DND-41 (cell line): ENCODE results near the gene NXPE4.
"Not testable (repeated sequence)": the region's sequence is repeated elsewhere in the genome, so short reads cannot be mapped to it uniquely, and the experiment has no call there.

ENCODE experiments used
- ATAC-seq: fragments of 200-7000 bp; cut with Tn5 transposase; 3 replicates; pipeline ENCODE4 v1.9.1; 2021; ENCODE audit warnings: low read depth; ENCODE audit not compliant: insufficient read depth
- DNase-seq: peaks from one replicate; pipeline ENCODE4 v3.0.0-alpha.2; 2020
- H2AFZ ChIP-seq: 2 replicates; pipeline ENCODE4 v1.6.0; 2012; ENCODE audit warnings: low read depth, low read length
- H3K27ac ChIP-seq: 2 replicates; pipeline ENCODE4 v1.5.1; 2012; ENCODE audit warnings: low read length, inconsistent platforms
- H3K27me3 ChIP-seq: fragments of 200-600 bp; sonication (generic); 2 replicates; pipeline ENCODE4 v1.6.0; 2012; ENCODE audit warnings: low read length, mild to moderate bottlenecking, inconsistent platforms; ENCODE audit not compliant: insufficient read depth, poor library complexity
- H3K36me3 ChIP-seq: 2 replicates; pipeline ENCODE4 v1.5.1; 2012; ENCODE audit warnings: low read length, inconsistent platforms; ENCODE audit not compliant: insufficient read depth
- H3K4me1 ChIP-seq: 2 replicates; pipeline ENCODE4 v1.5.1; 2012; ENCODE audit warnings: mild to moderate bottlenecking, low read length; ENCODE audit not compliant: insufficient read depth
- H3K4me2 ChIP-seq: 2 replicates; pipeline ENCODE4 v1.6.0; 2012; ENCODE audit warnings: mild to moderate bottlenecking, moderate library complexity, low read length, inconsistent platforms; ENCODE audit not compliant: insufficient read depth
- H3K4me3 ChIP-seq, 2 experiments: fragments of 200-600 bp in 1 of 2; shearing (Covaris generic) in 1 of 2; 2 replicates each; pipeline ENCODE4 v1.5.1; 2012 to 2016; ENCODE audit warnings: inconsistent platforms in 2 of 2, low read length in 2 of 2, mild to moderate bottlenecking in 2 of 2, low read depth in 1 of 2, moderate library complexity in 1 of 2
- H3K79me2 ChIP-seq: 2 replicates; pipeline ENCODE4 v1.6.0; 2012; ENCODE audit warnings: low read length, inconsistent platforms; ENCODE audit not compliant: insufficient read depth
- H3K9ac ChIP-seq: 2 replicates; pipeline ENCODE4 v1.6.0; 2012; ENCODE audit warnings: low read depth, mild to moderate bottlenecking, inconsistent platforms, low read length, moderate library complexity
- H3K9me3 ChIP-seq: 2 replicates; pipeline ENCODE4 v1.5.1; 2012; ENCODE audit warnings: low read length, moderate library complexity, mild to moderate bottlenecking, inconsistent platforms; ENCODE audit not compliant: insufficient read depth, severe bottlenecking
- H4K20me1 ChIP-seq: 2 replicates; pipeline ENCODE4 v1.6.0; 2012; ENCODE audit warnings: low read length; ENCODE audit not compliant: insufficient read depth
- CTCF ChIP-seq: IDR thresholded peaks from 2 replicates; pipeline ENCODE4 v1.5.1; 2012; ENCODE audit warnings: borderline replicate concordance, low read length, moderate library complexity, mild to moderate bottlenecking; ENCODE audit not compliant: poor library complexity, severe bottlenecking; ENCODE audit errors: extremely low read depth
- EZH2 ChIP-seq: IDR thresholded peaks from 3 replicates; pipeline ENCODE4 v1.6.1; 2012; ENCODE audit warnings: borderline replicate concordance, low read depth, mild to moderate bottlenecking, moderate library complexity, low read length, inconsistent platforms; ENCODE audit not compliant: severe bottlenecking

The NXPE4 gene

GRCh38 chr11:114607753-114608459 is 12.3 kb upstream of the NXPE4 start:
- Histone ChIP-seq H3K27ac (no peak overlapping the region), H3K4me1 (no peaks in the 10 kb centered on the region), H3K4me2 (no peak overlapping the region), H3K36me3 (no peaks in the 10 kb centered on the region), H3K79me2 (no peaks in the 10 kb centered on the region), H3K27me3 (no peaks in the 10 kb centered on the region), H3K9ac (no peak overlapping the region), H3K4me3 (no peak overlapping the region), H2AFZ (no peak overlapping the region), H3K9me3 (peaks cover 35% of the 10 kb centered on the region), H4K20me1 (no peaks in the 10 kb centered on the region)
- ATAC-seq (no peak), DNase-seq (no peak)
- TF ChIP-seq CTCF (no peak), EZH2 (no peak)

GRCh38 chr11:114606802-114607075 is 11.2 kb upstream of the NXPE4 start:
- not testable (repeated sequence) for H3K27me3 ChIP-seq, ATAC-seq, H3K36me3 ChIP-seq, H3K4me3 ChIP-seq, H3K4me2 ChIP-seq, DNase-seq, H3K79me2 ChIP-seq, H3K27ac ChIP-seq, H3K4me1 ChIP-seq, H3K9ac ChIP-seq, H2AFZ ChIP-seq, H4K20me1 ChIP-seq
- H3K9me3 ChIP-seq: peaks cover 35% of the 10 kb centered on the region

- no peak overlapping the region for H3K27ac ChIP-seq
- no peak for DNase-seq
- no peaks in the 10 kb centered on the region for H4K20me1 ChIP-seq
- H3K4me2 ChIP-seq: no peak overlapping the region
- H3K9ac ChIP-seq: no peak overlapping the region
- no peaks in the 10 kb centered on the region for H3K36me3 ChIP-seq
- no peaks in the 10 kb centered on the region for H3K4me1 ChIP-seq
- no peak overlapping the region for H3K4me3 ChIP-seq
- H2AFZ ChIP-seq: no peak overlapping the region
- ATAC-seq: no peak
- no peaks in the 10 kb centered on the region for H3K27me3 ChIP-seq
- peaks cover 35% of the 10 kb centered on the region for H3K9me3 ChIP-seq
- H3K79me2 ChIP-seq: no peaks in the 10 kb centered on the region
- TF ChIP-seq EZH2: no peak
- no peak for TF ChIP-seq CTCF
These were observed 10.6 kb upstream of the NXPE4 start for GRCh38 chr11:114606003-114606801.

GRCh38 chr11:114605370-114605769 is 9.8 kb upstream of the NXPE4 start:
- ATAC-seq: no peak
- H3K27ac ChIP-seq: no peak overlapping the region
- H3K27me3 ChIP-seq: no peaks in the 10 kb centered on the region
- no peak overlapping the region for H2AFZ ChIP-seq
- no peak overlapping the region for H3K4me3 ChIP-seq
- no peak overlapping the region for H3K9ac ChIP-seq
- H3K36me3 ChIP-seq: no peaks in the 10 kb centered on the region
- H3K4me1 ChIP-seq: no peaks in the 10 kb centered on the region
- no peak for DNase-seq
- TF ChIP-seq EZH2: no peak
- TF ChIP-seq CTCF: no peak
- H4K20me1 ChIP-seq: no peaks in the 10 kb centered on the region
- H3K9me3 ChIP-seq: peaks cover 29% of the 10 kb centered on the region
- no peak overlapping the region for H3K4me2 ChIP-seq
- H3K79me2 ChIP-seq: no peaks in the 10 kb centered on the region
